HepG2 (cell line): ENCODE measurements around the gene MICOS13. TPM values are rescaled to one million over a fixed set of nuclear protein-coding genes. Genes with fewer than 3 reads are reported as not detected.

Experiments
- CTCF ChIP-seq: sonication (generic); formaldehyde crosslinking; IDR thresholded peaks from 2 replicates; pipeline ENCODE4 v1.5.0; 2020; ENCODE audit warnings: mild to moderate bottlenecking, missing genetic modification reagents, moderate library complexity
- FOXA1 ChIP-seq, 2 experiments: fragments of 450-650 bp in 1 of 2; sonication (generic) in 1 of 2; formaldehyde crosslinking in 1 of 2; IDR thresholded peaks; 2 replicates each; pipeline versions ENCODE4 v1.4.0 to v1.6.1; 2016 to 2020; ENCODE audit warnings: missing genetic modification reagents in 1 of 2
- MAX ChIP-seq: IDR thresholded peaks from 2 replicates; pipeline ENCODE4 v1.6.1; 2012; ENCODE audit warnings: inconsistent platforms
- NR2F6 ChIP-seq, 2 experiments: IDR thresholded peaks; 2 replicates each; pipeline ENCODE4 v1.6.1; 2016; ENCODE audit warnings: antibody characterized with exemption in 1 of 2, mild to moderate bottlenecking in 1 of 2
- POGK ChIP-seq: sonication (generic); formaldehyde crosslinking; conservative IDR thresholded peaks from 2 replicates; pipeline ENCODE4 v1.8.0; 2022; ENCODE audit warnings: mild to moderate bottlenecking, moderate library complexity, missing genetic modification reagents
- RARA ChIP-seq: IDR thresholded peaks from 2 replicates; pipeline ENCODE4 v1.6.1; 2016; ENCODE audit warnings: missing genetic modification reagents, missing compliant biosample characterization
- TARDBP ChIP-seq: sonication (generic); formaldehyde crosslinking; IDR thresholded peaks from 2 replicates; pipeline ENCODE4 v1.8.0; 2022; ENCODE audit warnings: mild to moderate bottlenecking, missing genetic modification reagents
- TBX2 ChIP-seq: sonication (generic); formaldehyde crosslinking; IDR thresholded peaks from 2 replicates; pipeline ENCODE4 v1.5.0; 2020; ENCODE audit warnings: missing genetic modification reagents, mild to moderate bottlenecking, borderline replicate concordance
- XBP1 ChIP-seq: sonication (generic); formaldehyde crosslinking; IDR thresholded peaks from 2 replicates; pipeline ENCODE4 v1.5.0; 2020; ENCODE audit warnings: missing genetic modification reagents
- ZHX1 ChIP-seq: sonication (generic); formaldehyde crosslinking; IDR thresholded peaks from 2 replicates; pipeline ENCODE4 v1.8.1; 2022; ENCODE audit warnings: low read depth, mild to moderate bottlenecking, missing genetic modification reagents
- ZNF138 ChIP-seq: sonication (generic); formaldehyde crosslinking; IDR thresholded peaks from 2 replicates; pipeline ENCODE4 v1.5.0; 2020; ENCODE audit warnings: mild to moderate bottlenecking, low read depth, missing genetic modification reagents
- ZNF143 ChIP-seq: sonication (generic); formaldehyde crosslinking; IDR thresholded peaks from 2 replicates; pipeline ENCODE4 v1.4.0; 2020; ENCODE audit warnings: missing genetic modification reagents
- ZNF333 ChIP-seq: sonication (generic); formaldehyde crosslinking; IDR thresholded peaks from 2 replicates; pipeline ENCODE4 v1.4.0; 2020; ENCODE audit warnings: mild to moderate bottlenecking, missing genetic modification reagents, borderline replicate concordance
- ZNF496 ChIP-seq: sonication (generic); formaldehyde crosslinking; IDR thresholded peaks from 2 replicates; pipeline ENCODE4 v1.8.1; 2023; ENCODE audit warnings: mild to moderate bottlenecking, moderate library complexity, missing genetic modification reagents; ENCODE audit not compliant: insufficient replicate concordance
- ZNF530 ChIP-seq: sonication (generic); formaldehyde crosslinking; IDR thresholded peaks from 2 replicates; pipeline ENCODE4 v1.5.0; 2020; ENCODE audit warnings: low read depth, mild to moderate bottlenecking, missing genetic modification reagents
- ZNF619 ChIP-seq: sonication (generic); formaldehyde crosslinking; IDR thresholded peaks from 2 replicates; pipeline ENCODE4 v1.4.0; 2020; ENCODE audit warnings: mild to moderate bottlenecking, missing genetic modification reagents
- ZNF678 ChIP-seq: sonication (generic); formaldehyde crosslinking; IDR thresholded peaks from 2 replicates; pipeline ENCODE4 v1.4.0; 2020; ENCODE audit warnings: mild to moderate bottlenecking, missing genetic modification reagents
- ZNF775 ChIP-seq: sonication (generic); formaldehyde crosslinking; IDR thresholded peaks from 2 replicates; pipeline ENCODE4 v1.4.0; 2020; ENCODE audit warnings: missing genetic modification reagents, mild to moderate bottlenecking, moderate library complexity, borderline replicate concordance
- polyA plus RNA-seq, 8 experiments: library from polyadenylated mRNA; depleted of rRNA in 3 of 8; stranded (reverse) in 7 of 8; unstranded in 1 of 8; fragments of >200 nt; fragmentation: Illumina TruSeq in 4 of 8; extraction: Trizol in 4 of 8; gene quantifications; 2 replicates each; pipeline versions ENCODE4 v1.2.1 to v1.2.3, GENCODE V29; 2011 to 2016; ENCODE audit warnings: low read depth in 4 of 8, missing spikeins in 1 of 8, mixed read lengths in 1 of 8; ENCODE audit not compliant: insufficient read depth in 1 of 8
- total RNA-seq, 5 experiments: library from RNA; depleted of rRNA; stranded (reverse); fragments of >200 nt; fragmentation: Illumina TruSeq; extraction: Trizol; gene quantifications; 2 replicates each; pipeline ENCODE4 v1.2.3, GENCODE V29; 2016; ENCODE audit warnings: low read depth in 1 of 5
- TF ChIP-seq, protein P1 (sequence below): sonication (generic); formaldehyde crosslinking; IDR thresholded peaks from 2 replicates; pipeline ENCODE4 v1.4.0; 2020; ENCODE audit warnings: missing genetic modification reagents
- TF ChIP-seq, protein P2 (sequence below): conservative IDR thresholded peaks from 2 replicates; pipeline ENCODE4 v1.6.1; 2018; ENCODE audit warnings: missing genetic modification reagents

MICOS13 gene
- total and polyA plus RNA-seq, 2 of the 13 experiments (the other 11 are each of a cell fraction or from before 2014, with no cell fraction given) = 28.8 to 35.4 TPM

- TF ChIP-seq POGK (CRISPR knock-in tag) (no peak), XBP1 (CRISPR knock-in tag) (no peak), TBX2 (CRISPR knock-in tag) (no peak), ZNF775 (CRISPR knock-in tag) (no peak), ZNF619 (CRISPR knock-in tag) (no peak), NR2F6 (IDR thresholded peaks at IDR 0.05) (no peak), NR2F6 (CRISPR knock-in tag; IDR thresholded peaks at IDR 0.05) (peak; percentile 37; the same call in 1 of the 2 replicates), ZNF496 (CRISPR knock-in tag) (no peak), FOXA1 (IDR thresholded peaks at IDR 0.05) (no peak), FOXA1 (CRISPR knock-in tag; IDR thresholded peaks at IDR 0.05) (0 out of 2 replicates have a peak, but pooled peaks have one; percentile 20), MAX (peak; percentile 41; the same call in 1 of the 2 replicates), ZNF333 (CRISPR knock-in tag) (no peak), ZNF530 (CRISPR knock-in tag) (no peak), CTCF (CRISPR knock-in tag) (peak; percentile 15; the same call in 1 of the 2 replicates), RARA (CRISPR knock-in tag) (peak; percentile 35; the same call in 1 of the 2 replicates), TARDBP (CRISPR knock-in tag) (no peak), ZNF678 (no peak), ZHX1 (no peak), ZNF143 (CRISPR knock-in tag) (no peak), ZNF138 (CRISPR knock-in tag) (no peak)
- TF ChIP-seq, protein P1, sequence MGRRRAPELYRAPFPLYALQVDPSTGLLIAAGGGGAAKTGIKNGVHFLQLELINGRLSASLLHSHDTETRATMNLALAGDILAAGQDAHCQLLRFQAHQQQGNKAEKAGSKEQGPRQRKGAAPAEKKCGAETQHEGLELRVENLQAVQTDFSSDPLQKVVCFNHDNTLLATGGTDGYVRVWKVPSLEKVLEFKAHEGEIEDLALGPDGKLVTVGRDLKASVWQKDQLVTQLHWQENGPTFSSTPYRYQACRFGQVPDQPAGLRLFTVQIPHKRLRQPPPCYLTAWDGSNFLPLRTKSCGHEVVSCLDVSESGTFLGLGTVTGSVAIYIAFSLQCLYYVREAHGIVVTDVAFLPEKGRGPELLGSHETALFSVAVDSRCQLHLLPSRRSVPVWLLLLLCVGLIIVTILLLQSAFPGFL = no peak
- TF ChIP-seq, protein P2, sequence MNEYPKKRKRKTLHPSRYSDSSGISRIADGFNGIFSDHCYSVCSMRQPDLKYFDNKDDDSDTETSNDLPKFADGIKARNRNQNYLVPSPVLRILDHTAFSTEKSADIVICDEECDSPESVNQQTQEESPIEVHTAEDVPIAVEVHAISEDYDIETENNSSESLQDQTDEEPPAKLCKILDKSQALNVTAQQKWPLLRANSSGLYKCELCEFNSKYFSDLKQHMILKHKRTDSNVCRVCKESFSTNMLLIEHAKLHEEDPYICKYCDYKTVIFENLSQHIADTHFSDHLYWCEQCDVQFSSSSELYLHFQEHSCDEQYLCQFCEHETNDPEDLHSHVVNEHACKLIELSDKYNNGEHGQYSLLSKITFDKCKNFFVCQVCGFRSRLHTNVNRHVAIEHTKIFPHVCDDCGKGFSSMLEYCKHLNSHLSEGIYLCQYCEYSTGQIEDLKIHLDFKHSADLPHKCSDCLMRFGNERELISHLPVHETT (CRISPR knock-in tag) = no peak
Observed at GRCh38 chr19:5665781-5666513, 14.4 kb downstream of the MICOS13 start (continued).
